ENCODE results near the gene ANAPC5. TPM values are rescaled to one million over a fixed set of nuclear protein-coding genes. Genes with fewer than 3 reads are reported as not detected.

The ANAPC5 gene
- total RNA-seq, 1 experiment from 2014 or later = 116 TPM

- Mint-ChIP-seq H3K27me3 (ENCODE audit: low read depth) (peaks cover 5% of the 10 kb centered on the region), H3K9me3 (peaks cover 7% of the 10 kb centered on the region), H3K36me3 (no peaks in the 10 kb centered on the region), H3K4me1 (no peaks in the 10 kb centered on the region), H3K27ac (no peak overlapping the region), H3K4me3 (no peak overlapping the region)
- TF ChIP-seq OVOL2 (CRISPR knock-in tag; IDR thresholded peaks at IDR 0.05; ENCODE audit: borderline replicate concordance) = no peak
- TF ChIP-seq USF2 (CRISPR knock-in tag; IDR thresholded peaks at IDR 0.05) = no peak
- no peak for TF ChIP-seq ZMAT4 (CRISPR knock-in tag; IDR thresholded peaks at IDR 0.05)
- no peak for TF ChIP-seq ARID4B (CRISPR knock-in tag; IDR thresholded peaks at IDR 0.05; ENCODE audit: borderline replicate concordance)
- no peak for TF ChIP-seq ESRRA (CRISPR knock-in tag; IDR thresholded peaks at IDR 0.05; ENCODE audit: borderline replicate concordance)
- no peak for TF ChIP-seq USF1 (CRISPR knock-in tag; IDR thresholded peaks at IDR 0.05)
- TF ChIP-seq IRF2 (CRISPR knock-in tag; IDR thresholded peaks at IDR 0.05; ENCODE audit: borderline replicate concordance, low read depth) = no peak
- TF ChIP-seq ZNF232 (CRISPR knock-in tag; IDR thresholded peaks at IDR 0.05) = no peak
- TF ChIP-seq FOXP4 (CRISPR knock-in tag; IDR thresholded peaks at IDR 0.05) = no peak
- TF ChIP-seq STAT6 (CRISPR knock-in tag; conservative IDR thresholded peaks at IDR 0.05; ENCODE audit: low read depth) = no peak
- TF ChIP-seq TEAD4 (CRISPR knock-in tag; IDR thresholded peaks at IDR 0.05) = no peak
- no peak for TF ChIP-seq ZNF416 (CRISPR knock-in tag; IDR thresholded peaks at IDR 0.05)
- TF ChIP-seq ZNF219 (CRISPR knock-in tag; IDR thresholded peaks at IDR 0.05; ENCODE audit: borderline replicate concordance) = no peak
- TF ChIP-seq AR (CRISPR knock-in tag; IDR thresholded peaks at IDR 0.05) = no peak
- TF ChIP-seq CBFB (CRISPR knock-in tag; IDR thresholded peaks at IDR 0.05; ENCODE audit: low read depth) = no peak
- no peak for TF ChIP-seq HMGA2 (CRISPR knock-in tag; IDR thresholded peaks at IDR 0.05)
- no peak for TF ChIP-seq ATF6 (CRISPR knock-in tag; IDR thresholded peaks at IDR 0.05)
- no peak for ATAC-seq
- no peak for DNase-seq (ENCODE audit: low spot score)
- ChIA-PET CTCF (no interaction called here), POLR2A (no interaction called here)
Measured at GRCh38 chr12:121378736-121379135, 26.5 kb upstream of the ANAPC5 start.
